PC-9 (cell line): ENCODE results near the gene IFNA8. TPM values are rescaled to one million over a fixed set of nuclear protein-coding genes. Genes with fewer than 3 reads are reported as not detected.

ENCODE experiments used
- BruUV-seq: library from RNA; stranded (reverse); fragments of 400-500 nt; replicated peaks from 2 replicates; lab custom pipeline; 2021; lab: Mats Ljungman, UMichigan
- CTCF ChIA-PET: fragments of 300-600 bp; sonication (Branson Sonifier 250); formaldehyde crosslinking; loops from one replicate; lab custom pipeline; 2022; ENCODE audit warnings: antibody characterized with exemption; lab: Charles Lee
- POLR2A ChIA-PET: fragments of 300-600 bp; sonication (Branson Sonifier 250); formaldehyde crosslinking; loops from one replicate; lab custom pipeline; 2022; ENCODE audit warnings: antibody characterized with exemption; ENCODE audit not compliant: unreplicated experiment; lab: Charles Lee
- DNase-seq, 2 experiments: peaks; one replicate each; pipeline versions ENCODE4 v3.0.0 to v3.0.0-alpha.2; 2015 to 2022; ENCODE audit warnings: mixed read lengths in 1 of 2
- H2AFZ ChIP-seq: fragments of 200-600 bp; sonication (generic); 2 replicates; pipeline ENCODE4 v1.8.1; 2017; ENCODE audit warnings: antibody characterized with exemption
- H3F3A ChIP-seq: fragments of 200-600 bp; sonication (generic); 2 replicates; pipeline ENCODE4 v1.8.1; 2017; ENCODE audit warnings: antibody characterized with exemption, mild to moderate bottlenecking, low read depth; ENCODE audit not compliant: insufficient read depth
- H3K27ac ChIP-seq: fragments of 200-600 bp; sonication (generic); 2 replicates; pipeline ENCODE4 v1.6.1; 2016; ENCODE audit warnings: mixed run types
- H3K27me3 ChIP-seq: fragments of 200-600 bp; sonication (generic); 2 replicates; pipeline ENCODE4 v1.6.1; 2016; ENCODE audit warnings: low read depth, mixed run types; ENCODE audit not compliant: insufficient read depth
- H3K36me3 ChIP-seq: fragments of 200-600 bp; sonication (generic); 2 replicates; pipeline ENCODE4 v1.6.1; 2016; ENCODE audit warnings: low read depth, mixed run types
- H3K4me1 ChIP-seq: fragments of 200-600 bp; sonication (generic); replicated peaks from 2 replicates; pipeline ENCODE4 v1.6.1; 2016; ENCODE audit warnings: mixed run types; ENCODE audit not compliant: insufficient read depth
- H3K4me2 ChIP-seq: fragments of 200-600 bp; sonication (generic); 2 replicates; pipeline ENCODE4 v1.6.1; 2017; ENCODE audit warnings: mixed run types
- H3K4me3 ChIP-seq: fragments of 200-600 bp; sonication (generic); 2 replicates; pipeline ENCODE4 v1.6.1; 2016; ENCODE audit warnings: mixed run types
- H3K79me2 ChIP-seq: fragments of 200-600 bp; sonication (generic); 2 replicates; pipeline ENCODE4 v1.6.1; 2017; ENCODE audit warnings: low read depth, mixed run types
- H3K9me2 ChIP-seq: fragments of 200-600 bp; sonication (generic); 2 replicates; pipeline ENCODE4 v1.8.1; 2017; ENCODE audit warnings: mild to moderate bottlenecking; ENCODE audit not compliant: insufficient read depth
- H3K9me3 ChIP-seq: fragments of 200-600 bp; sonication (generic); 2 replicates; pipeline ENCODE4 v1.8.1; 2016; ENCODE audit warnings: low read depth; ENCODE audit not compliant: insufficient read depth
- H4K20me1 ChIP-seq: fragments of 200-600 bp; sonication (generic); 2 replicates; pipeline ENCODE4 v1.8.1; 2017; ENCODE audit not compliant: insufficient read depth
- CTCF ChIP-seq: fragments of 200-600 bp; sonication (generic); conservative IDR thresholded peaks from 2 replicates; pipeline ENCODE4 v1.6.1; 2017; ENCODE audit warnings: mixed run types, antibody characterized with exemption, mild to moderate bottlenecking, moderate library complexity
- EZH2 ChIP-seq: fragments of 200-600 bp; sonication (generic); IDR thresholded peaks from 2 replicates; pipeline ENCODE4 v1.8.0; 2017; ENCODE audit warnings: antibody characterized with exemption, low read depth
- intact Hi-C: fragments of 100-400 bp; cut with micrococcal nuclease; formaldehyde crosslinking; loops from one replicate; pipeline ENCODE4 v1.10.0; 2022; ENCODE audit not compliant: unreplicated experiment
- total RNA-seq: library from RNA; stranded (reverse); gene quantifications from 2 replicates; pipeline ENCODE4 v1.2.3, GENCODE V29; 2021

Gene IFNA8
- total RNA-seq, 1 experiment from 2014 or later: not detected

GRCh38 chr9:21399956-21400355 lies 9.0 kb upstream of the IFNA8 start:
- CTCF ChIA-PET: no interaction called here
- no peaks in the 10 kb centered on the region for H3F3A ChIP-seq
- H3K4me2 ChIP-seq: no peak overlapping the region
- H3K4me1 ChIP-seq: no peaks in the 10 kb centered on the region
- no peaks in the 10 kb centered on the region for H3K36me3 ChIP-seq
- intact Hi-C loops: no loop called here
- DNase-seq: no peak
- H3K79me2 ChIP-seq: no peaks in the 10 kb centered on the region
- no peaks in the 10 kb centered on the region for H3K27me3 ChIP-seq
- no peak overlapping the region for H3K27ac ChIP-seq
- BruUV-seq: no TSS peak
- no peak overlapping the region for H2AFZ ChIP-seq
- POLR2A ChIA-PET: no interaction called here
- H3K4me3 ChIP-seq: no peak overlapping the region
- H3K9me2 ChIP-seq: no peaks in the 10 kb centered on the region
- H4K20me1 ChIP-seq: no peaks in the 10 kb centered on the region
- TF ChIP-seq EZH2 (no peak), CTCF (no peak)
- no peaks in the 10 kb centered on the region for H3K9me3 ChIP-seq

GRCh38 chr9:21402386-21403251 lies 6.3 kb upstream of the IFNA8 start:
- Histone ChIP-seq H3F3A (no peaks in the 10 kb centered on the region), H2AFZ (no peak overlapping the region), H3K9me2 (no peaks in the 10 kb centered on the region), H3K27me3 (no peaks in the 10 kb centered on the region), H3K4me3 (no peak overlapping the region), H3K79me2 (no peaks in the 10 kb centered on the region), H4K20me1 (no peaks in the 10 kb centered on the region), H3K4me2 (no peak overlapping the region), H3K4me1 (no peaks in the 10 kb centered on the region), H3K27ac (no peak overlapping the region), H3K9me3 (no peaks in the 10 kb centered on the region), H3K36me3 (no peaks in the 10 kb centered on the region)
- no peak for TF ChIP-seq CTCF
- TF ChIP-seq EZH2: no peak
- intact Hi-C loops: no loop called here
- BruUV-seq: no TSS peak
- no peak for DNase-seq
- ChIA-PET POLR2A (no interaction called here), CTCF (no interaction called here)

GRCh38 chr9:21404146-21404545 lies 4.8 kb upstream of the IFNA8 start:
- ChIA-PET POLR2A (no interaction called here), CTCF (no interaction called here)
- H3K4me3 ChIP-seq: no peak overlapping the region
- no peak overlapping the region for H3K27ac ChIP-seq
- H2AFZ ChIP-seq: no peak overlapping the region
- no peaks in the 10 kb centered on the region for H4K20me1 ChIP-seq
- H3K4me1 ChIP-seq: no peaks in the 10 kb centered on the region
- intact Hi-C loops: no loop called here
- TF ChIP-seq EZH2 (no peak), CTCF (no peak)
- no peak overlapping the region for H3K4me2 ChIP-seq
- no peaks in the 10 kb centered on the region for H3K27me3 ChIP-seq
- H3K36me3 ChIP-seq: no peaks in the 10 kb centered on the region
- H3F3A ChIP-seq: no peaks in the 10 kb centered on the region
- no peaks in the 10 kb centered on the region for H3K9me3 ChIP-seq
- H3K9me2 ChIP-seq: no peaks in the 10 kb centered on the region
- BruUV-seq: no TSS peak
- H3K79me2 ChIP-seq: no peaks in the 10 kb centered on the region
- DNase-seq: no peak
